GM18909 (cell line): ENCODE results near the gene MYH14.

ENCODE experiments used
- ATAC-seq: cut with Tn5 transposase; IDR thresholded peaks from one replicate; pipeline ENCODE4 v1.9.1; 2021; ENCODE audit warnings: mild to moderate bottlenecking; ENCODE audit not compliant: unreplicated experiment, poor library complexity

The MYH14 gene

DNA sequence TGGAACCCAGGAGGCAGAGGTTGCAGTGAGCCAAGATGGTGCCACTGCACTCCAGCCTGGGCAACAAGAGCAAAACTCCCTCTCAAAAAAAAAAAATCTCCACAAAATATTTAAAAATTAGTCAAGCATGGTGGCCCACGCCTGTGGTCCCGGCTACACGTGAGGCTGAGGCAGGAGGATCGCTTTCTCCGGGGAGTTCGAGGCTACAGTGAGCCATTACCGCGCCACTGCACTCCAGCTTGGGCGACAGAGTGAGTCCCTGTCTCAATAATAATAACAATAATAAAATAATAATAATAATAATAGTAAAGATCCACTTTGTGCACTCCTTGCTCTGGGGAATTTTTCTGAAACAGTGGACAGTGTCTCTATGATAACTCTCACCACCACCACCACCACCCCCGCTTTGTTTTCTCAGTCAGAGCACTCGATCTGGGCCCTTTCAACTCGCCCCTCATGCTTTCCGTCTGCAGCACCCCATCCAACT, 153.3 kb downstream of the MYH14 start:
- ATAC-seq: no peak

DNA sequence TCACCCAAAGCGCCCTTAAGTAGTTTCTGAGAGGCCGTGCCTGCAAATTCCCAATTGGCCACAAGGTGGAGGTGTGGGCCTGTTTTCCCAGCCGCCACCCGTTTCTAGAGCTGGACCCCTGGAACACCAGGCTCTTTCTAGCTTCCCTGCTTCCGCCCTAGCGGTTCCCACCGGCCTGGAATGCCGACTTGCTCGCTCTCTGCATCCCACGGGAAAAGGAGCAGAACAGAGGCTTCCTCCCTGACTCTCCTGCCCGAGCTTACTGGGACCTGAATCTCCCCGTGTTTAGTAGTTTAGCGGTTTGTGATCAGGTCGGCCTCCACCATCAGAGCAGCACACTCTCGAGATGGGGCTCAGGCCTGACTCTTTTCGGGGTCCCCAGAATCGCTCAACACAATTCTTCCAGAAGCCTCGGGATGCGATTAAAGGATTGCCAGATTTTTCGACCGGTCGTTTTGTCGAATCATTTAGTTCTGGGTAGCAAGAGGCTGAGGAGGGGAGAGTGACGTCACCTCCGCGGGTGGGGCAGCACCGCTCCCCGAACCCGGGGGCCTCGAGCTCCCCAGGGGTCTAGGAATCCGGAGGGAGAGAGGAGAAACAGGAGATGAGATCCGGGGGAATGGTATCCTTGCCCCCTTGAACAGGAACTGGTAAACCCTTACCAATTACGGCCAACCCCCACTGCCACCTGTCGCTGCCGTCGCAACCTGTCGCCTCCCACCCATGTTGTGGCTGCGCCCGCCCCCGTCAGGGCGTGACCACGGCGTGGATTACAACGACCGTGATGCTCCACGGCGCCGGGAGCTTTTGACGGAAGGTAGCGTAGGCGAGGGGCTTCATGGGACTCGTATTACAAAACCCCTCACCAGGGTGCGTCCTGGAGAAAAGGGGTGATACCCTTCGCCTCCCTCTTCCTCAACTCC, 154.0 kb downstream of the MYH14 start:
- no peak for ATAC-seq

- no peak for ATAC-seq
These were observed 155.3 kb downstream of the MYH14 start for GRCh38 chr19:50358483-50359327.

DNA sequence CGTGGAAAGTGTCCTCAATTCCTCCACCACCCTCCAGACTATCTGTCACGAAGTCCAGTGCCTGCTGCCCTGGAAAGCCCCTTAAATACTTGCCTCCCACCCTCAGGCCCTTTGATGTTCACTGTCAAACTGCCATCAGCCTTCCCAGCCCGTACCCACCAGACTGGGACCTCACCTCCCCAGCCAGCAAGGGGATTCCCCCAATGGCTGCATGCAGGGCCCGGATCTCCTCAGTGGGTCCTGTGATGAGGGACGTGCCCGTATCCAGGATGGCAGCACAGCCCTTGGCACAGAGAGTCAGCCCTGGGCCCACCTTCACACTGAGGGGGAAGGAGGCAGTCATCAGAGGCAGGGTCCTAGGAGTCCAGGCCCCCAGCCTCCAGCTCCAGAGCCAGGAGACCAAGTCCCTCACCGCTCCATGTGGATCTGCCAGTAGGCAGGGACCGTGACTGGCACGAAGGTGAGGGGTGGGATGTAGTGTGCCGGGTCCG, 156.0 kb downstream of the MYH14 start:
- no peak for ATAC-seq
